T-helper 2 cell treated with Interferon-gamma antibody and Interleukin-4, amounts not matched to agents 5 μg/mL and 100 μg/mL, for 36 hours (primary cell): Measurements from ENCODE around the gene SLC39A8.
"Not testable (repeated sequence)": the region's sequence is repeated elsewhere in the genome, so short reads cannot be mapped to it uniquely, and the experiment has no call there.

Source experiments
- DNase-seq: peaks from one replicate; pipeline ENCODE4 v3.0.0; 2021; ENCODE audit warnings: low spot score
- H3K27ac Mint-ChIP-seq: one replicate; pipeline ENCODE4 v1.8.0; 2021; ENCODE audit warnings: mild to moderate bottlenecking, mixed read lengths
- H3K27me3 Mint-ChIP-seq: one replicate; pipeline ENCODE4 v1.8.0; 2021; ENCODE audit warnings: low read depth, mixed read lengths
- H3K36me3 Mint-ChIP-seq: one replicate; pipeline ENCODE4 v1.8.0; 2021; ENCODE audit warnings: low read depth, mixed read lengths
- H3K4me1 Mint-ChIP-seq: one replicate; pipeline ENCODE4 v1.8.0; 2021; ENCODE audit warnings: low read depth, mixed read lengths
- H3K4me3 Mint-ChIP-seq: one replicate; pipeline ENCODE4 v1.8.0; 2022; ENCODE audit warnings: mild to moderate bottlenecking, moderate library complexity, mixed read lengths
- H3K9me3 Mint-ChIP-seq: one replicate; pipeline ENCODE4 v1.8.0; 2021; ENCODE audit warnings: mixed read lengths

SLC39A8 gene

DNA sequence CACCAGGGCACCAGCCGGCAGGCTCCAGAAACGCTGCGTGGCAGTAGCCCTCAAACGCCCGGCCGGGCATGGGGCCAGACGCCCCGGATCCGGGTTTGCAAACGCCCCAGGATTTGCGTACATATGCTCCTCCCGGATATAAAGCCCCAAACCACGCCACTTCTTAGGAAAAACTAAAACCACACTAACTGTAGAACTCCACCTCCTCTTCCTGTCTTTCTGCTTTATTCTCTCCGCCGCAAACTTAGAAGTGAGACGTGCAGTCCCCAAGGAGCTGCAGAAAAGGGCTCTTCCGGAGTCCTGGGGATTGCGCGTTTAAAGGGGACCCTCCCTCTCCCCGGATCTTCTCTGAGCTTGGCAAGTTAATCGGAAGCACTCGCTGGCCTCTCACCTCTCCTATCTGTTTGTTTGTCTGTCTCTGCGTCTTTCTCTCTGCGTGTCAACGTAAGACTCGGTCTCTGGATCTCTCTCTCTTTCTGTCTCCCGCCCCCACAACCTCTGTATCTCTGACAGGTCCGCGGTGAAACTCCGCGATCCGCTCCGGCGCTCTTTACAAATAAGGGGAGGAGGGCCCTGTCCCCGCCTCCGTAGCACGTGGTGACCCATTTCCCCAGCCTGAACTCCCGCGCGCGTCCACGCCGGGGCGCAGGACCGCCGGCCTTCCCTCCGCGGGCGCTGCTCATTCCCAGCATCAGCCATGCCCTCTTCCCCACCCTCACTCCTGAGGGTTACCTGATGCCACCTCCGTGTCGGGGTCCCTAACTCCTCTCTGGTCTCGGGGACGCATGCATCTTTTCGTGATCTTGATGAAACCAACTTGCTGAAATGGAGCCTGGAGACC, at the start of gene SLC39A8:
TSS of gene SLC39A8 (minus strand) at position 529 of the 841 bp plus-strand sequence. CDS start 820 bp downstream, outside the sequence.
- peak; percentile 93 for DNase-seq
- H3K9me3 Mint-ChIP-seq: no peaks in the 10 kb centered on the region
- H3K36me3 Mint-ChIP-seq: peaks cover 14% of the 10 kb centered on the region
- H3K27me3 Mint-ChIP-seq: peaks cover 4% of the 10 kb centered on the region
- peak within 1 kb of the TSS; percentile 84 for H3K4me3 Mint-ChIP-seq
- H3K4me1 Mint-ChIP-seq: peaks cover 33% of the 10 kb centered on the region
- peak within 1 kb of the TSS; percentile 97 for H3K27ac Mint-ChIP-seq

DNA sequence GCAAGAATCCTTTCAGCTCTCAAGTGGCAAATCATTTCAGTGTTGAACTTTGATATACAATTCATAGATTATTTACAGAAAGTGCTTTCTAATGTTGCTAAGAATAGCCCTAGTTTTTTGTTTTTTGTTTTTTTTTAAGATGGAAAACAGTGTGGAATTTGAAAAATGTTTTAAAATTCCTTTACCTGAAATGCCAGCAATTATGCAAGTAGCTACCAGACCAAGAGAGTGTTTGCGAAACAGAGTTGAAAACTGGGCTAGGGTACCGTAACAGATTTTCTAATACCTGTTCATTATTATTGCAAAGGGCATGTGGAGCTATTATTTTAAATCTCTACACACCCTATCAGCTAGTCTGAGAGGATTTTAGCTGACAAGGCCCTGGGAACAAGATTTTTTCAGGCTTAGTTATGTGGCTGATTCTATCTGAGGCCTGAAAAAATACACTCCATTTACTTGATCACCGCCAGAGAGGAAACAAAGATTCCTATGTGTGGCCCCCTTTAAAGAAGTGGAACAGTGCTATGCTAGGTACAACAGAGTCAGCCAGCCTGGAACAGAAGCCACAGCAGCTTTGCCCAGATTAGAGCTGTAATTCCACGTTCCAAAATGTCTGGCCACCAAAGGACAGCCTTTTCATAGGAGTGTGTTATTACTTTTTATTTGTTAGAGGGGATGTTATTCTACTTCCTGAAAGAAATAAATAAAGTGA, 46.9 kb upstream of the SLC39A8 start:
- H3K4me3 Mint-ChIP-seq: no peak overlapping the region
- H3K4me1 Mint-ChIP-seq: peaks cover 10% of the 10 kb centered on the region
- no peak for DNase-seq
- H3K36me3 Mint-ChIP-seq: no peaks in the 10 kb centered on the region
- H3K27me3 Mint-ChIP-seq: peaks cover 5% of the 10 kb centered on the region
- H3K27ac Mint-ChIP-seq: no peak overlapping the region
- no peaks in the 10 kb centered on the region for H3K9me3 Mint-ChIP-seq

- Mint-ChIP-seq H3K4me1 (peaks cover 10% of the 10 kb centered on the region), H3K27me3 (peaks cover 13% of the 10 kb centered on the region), H3K9me3 (no peaks in the 10 kb centered on the region), H3K27ac (no peak overlapping the region), H3K36me3 (no peaks in the 10 kb centered on the region), H3K4me3 (no peak overlapping the region)
- no peak for DNase-seq
These were observed 45.2 kb upstream of the SLC39A8 start for GRCh38 chr4:102390438-102390837.

DNA sequence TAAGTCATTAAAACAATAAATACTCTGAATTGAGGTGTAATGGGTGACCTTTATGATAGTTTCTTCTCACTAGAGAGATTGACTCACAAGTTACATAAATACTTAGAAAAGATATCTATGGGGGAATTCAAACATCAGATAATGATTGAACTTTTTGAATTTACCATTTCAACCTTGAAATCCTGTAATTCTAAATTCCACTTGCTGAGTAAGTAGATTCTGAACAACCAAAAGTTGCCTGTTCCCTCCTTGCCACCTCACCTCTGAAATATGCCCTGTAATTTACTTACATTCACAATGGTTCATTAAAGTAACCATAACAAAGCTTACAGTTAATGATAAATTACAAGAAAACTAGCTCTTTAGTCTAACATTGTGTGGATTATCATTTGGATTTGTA, 43.3 kb upstream of the SLC39A8 start:
- Mint-ChIP-seq H3K4me3 (no peak overlapping the region), H3K36me3 (no peaks in the 10 kb centered on the region), H3K27ac (no peak overlapping the region), H3K27me3 (peaks cover 15% of the 10 kb centered on the region), H3K9me3 (no peaks in the 10 kb centered on the region), H3K4me1 (peaks cover 10% of the 10 kb centered on the region)
- DNase-seq: no peak

GRCh38 chr4:102387552-102388150, 42.4 kb upstream of the SLC39A8 start:
- H3K27me3 Mint-ChIP-seq: peaks cover 21% of the 10 kb centered on the region
- H3K4me1 Mint-ChIP-seq: peaks cover 10% of the 10 kb centered on the region
- H3K36me3 Mint-ChIP-seq: no peaks in the 10 kb centered on the region
- DNase-seq: no peak
- no peak overlapping the region for H3K27ac Mint-ChIP-seq
- no peak overlapping the region for H3K4me3 Mint-ChIP-seq
- H3K9me3 Mint-ChIP-seq: no peaks in the 10 kb centered on the region

- H3K4me3 Mint-ChIP-seq: no peak overlapping the region
- H3K36me3 Mint-ChIP-seq: no peaks in the 10 kb centered on the region
- H3K4me1 Mint-ChIP-seq: peaks cover 10% of the 10 kb centered on the region
- no peak overlapping the region for H3K27ac Mint-ChIP-seq
- DNase-seq: no peak
- peaks cover 25% of the 10 kb centered on the region for H3K27me3 Mint-ChIP-seq
- H3K9me3 Mint-ChIP-seq: no peaks in the 10 kb centered on the region
These were observed 41.7 kb upstream of the SLC39A8 start for GRCh38 chr4:102386966-102387365.

DNA sequence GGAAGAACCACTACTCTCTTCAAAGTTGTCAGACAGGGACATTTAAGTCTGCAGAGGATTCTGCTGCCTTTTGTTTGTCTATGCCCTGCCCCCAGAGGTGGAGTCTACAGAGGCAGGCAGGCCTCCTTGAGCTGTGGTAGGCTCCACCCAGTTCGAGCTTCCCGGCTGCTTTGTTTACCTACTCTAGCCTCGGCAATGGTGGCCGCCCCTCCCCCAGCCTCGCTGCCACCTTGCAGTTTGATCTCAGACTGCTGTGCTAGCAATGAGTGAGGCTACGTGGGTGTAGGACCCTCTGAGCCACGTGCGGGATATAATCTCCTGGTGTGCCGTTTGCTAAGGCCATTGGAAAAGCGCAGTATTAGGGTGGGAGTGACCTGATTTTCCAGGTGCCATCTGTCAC, 35.0 kb upstream of the SLC39A8 start:
- H3K36me3 Mint-ChIP-seq, H3K27ac Mint-ChIP-seq, H3K4me3 Mint-ChIP-seq, H3K4me1 Mint-ChIP-seq, DNase-seq: not testable (repeated sequence)
- peaks cover 15% of the 10 kb centered on the region for H3K9me3 Mint-ChIP-seq
- peaks cover 17% of the 10 kb centered on the region for H3K27me3 Mint-ChIP-seq

DNA sequence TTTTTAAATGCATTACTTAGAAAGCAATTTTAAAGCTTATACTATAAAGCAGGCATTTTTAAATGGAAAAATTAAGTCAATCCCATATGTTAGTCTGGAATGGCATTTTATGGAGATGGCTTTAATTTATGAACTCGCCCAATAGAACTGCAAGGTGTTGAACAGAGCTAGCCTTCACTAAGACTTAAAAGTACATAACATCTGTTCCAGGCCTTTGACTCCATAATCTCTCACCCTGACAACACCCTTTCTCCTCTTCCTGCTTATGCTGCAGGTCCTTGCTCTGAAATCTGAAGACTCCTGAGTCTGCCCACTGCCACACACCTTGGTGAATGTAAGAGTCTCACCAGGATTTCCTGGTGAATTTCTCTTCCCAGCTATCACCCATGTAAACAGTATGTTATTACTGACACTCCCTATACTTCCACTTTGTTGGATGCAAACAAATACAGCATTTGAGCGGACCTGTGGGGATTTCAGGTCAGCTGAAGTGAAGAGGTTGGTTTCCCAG, 17.7 kb upstream of the SLC39A8 start:
- H3K9me3 Mint-ChIP-seq: peaks cover 5% of the 10 kb centered on the region
- H3K36me3 Mint-ChIP-seq: no peaks in the 10 kb centered on the region
- H3K27me3 Mint-ChIP-seq: peaks cover 6% of the 10 kb centered on the region
- no peak for DNase-seq
- no peak overlapping the region for H3K27ac Mint-ChIP-seq
- H3K4me1 Mint-ChIP-seq: no peaks in the 10 kb centered on the region
- no peak overlapping the region for H3K4me3 Mint-ChIP-seq

- H3K9me3 Mint-ChIP-seq: no peaks in the 10 kb centered on the region
- no peaks in the 10 kb centered on the region for H3K36me3 Mint-ChIP-seq
- peaks cover 19% of the 10 kb centered on the region for H3K27me3 Mint-ChIP-seq
- no peak overlapping the region for H3K27ac Mint-ChIP-seq
- no peaks in the 10 kb centered on the region for H3K4me1 Mint-ChIP-seq
- no peak for DNase-seq
- no peak overlapping the region for H3K4me3 Mint-ChIP-seq
These were observed 12.8 kb upstream of the SLC39A8 start for GRCh38 chr4:102358128-102358527.

DNA sequence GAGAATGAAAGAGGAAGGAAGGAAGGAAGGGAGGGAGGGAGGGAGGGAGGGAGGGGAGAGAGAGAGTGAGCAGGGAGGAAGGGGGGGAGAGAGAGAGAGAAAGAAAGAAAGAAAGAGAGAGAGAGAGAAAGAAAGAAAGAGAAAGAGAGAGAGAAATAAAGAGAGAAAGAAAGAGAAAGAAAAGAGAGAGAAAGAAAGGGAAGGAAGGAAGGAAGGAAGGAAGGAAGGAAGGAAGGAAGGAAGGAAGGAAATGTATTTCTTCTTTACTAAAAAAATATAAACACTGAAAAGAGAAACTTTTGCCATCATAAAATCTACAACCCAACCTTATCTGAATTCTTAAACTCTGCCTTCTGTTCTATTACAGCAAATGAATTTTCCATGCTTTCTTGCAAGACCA, 12.4 kb upstream of the SLC39A8 start:
- H3K27me3 Mint-ChIP-seq: peaks cover 19% of the 10 kb centered on the region
- H3K27ac Mint-ChIP-seq, H3K9me3 Mint-ChIP-seq, H3K36me3 Mint-ChIP-seq, DNase-seq, H3K4me3 Mint-ChIP-seq, H3K4me1 Mint-ChIP-seq: not testable (repeated sequence)

GRCh38 chr4:102356562-102357202, 11.4 kb upstream of the SLC39A8 start:
- Mint-ChIP-seq H3K4me1 (no peaks in the 10 kb centered on the region), H3K4me3 (no peak overlapping the region), H3K27ac (no peak overlapping the region), H3K36me3 (no peaks in the 10 kb centered on the region), H3K27me3 (peaks cover 22% of the 10 kb centered on the region), H3K9me3 (no peaks in the 10 kb centered on the region)
- DNase-seq: no peak

GRCh38 chr4:102355748-102356147, 10.5 kb upstream of the SLC39A8 start:
- H3K36me3 Mint-ChIP-seq: no peaks in the 10 kb centered on the region
- H3K27me3 Mint-ChIP-seq: peaks cover 22% of the 10 kb centered on the region
- DNase-seq: no peak
- no peak overlapping the region for H3K27ac Mint-ChIP-seq
- H3K9me3 Mint-ChIP-seq: no peaks in the 10 kb centered on the region
- no peaks in the 10 kb centered on the region for H3K4me1 Mint-ChIP-seq
- no peak overlapping the region for H3K4me3 Mint-ChIP-seq

- H3K36me3 Mint-ChIP-seq: no peaks in the 10 kb centered on the region
- H3K9me3 Mint-ChIP-seq: no peaks in the 10 kb centered on the region
- H3K27ac Mint-ChIP-seq: no peak overlapping the region
- peaks cover 22% of the 10 kb centered on the region for H3K27me3 Mint-ChIP-seq
- no peak overlapping the region for H3K4me3 Mint-ChIP-seq
- no peak for DNase-seq
- H3K4me1 Mint-ChIP-seq: no peaks in the 10 kb centered on the region
These were observed 9.6 kb upstream of the SLC39A8 start for GRCh38 chr4:102354671-102355454.
